Dermis blood vessel endothelial cell (primary cell): ENCODE measurements around the gene RASD1. TPM values are rescaled to one million over a fixed set of nuclear protein-coding genes. Genes with fewer than 3 reads are reported as not detected.
A peak's percentile ranks its signal among the peaks of the same experiment; 100 is the strongest.
"Not testable (repeated sequence)": the region's sequence is repeated elsewhere in the genome, so short reads cannot be mapped to it uniquely, and the experiment has no call there.

Source experiments
- DNase-seq: peaks from one replicate; pipeline ENCODE4 v3.0.0; 2010
- total RNA-seq: library from RNA; depleted of rRNA; stranded (reverse); fragments of >200 nt; gene quantifications from 2 replicates; pipeline ENCODE4 v1.2.3, GENCODE V29; 2014

RASD1 gene
- total RNA-seq, 1 donor from 2014 or later = 12.8 TPM

- DNase-seq = no peak
These were observed 1.1 kb upstream of the RASD1 start for GRCh38 chr17:17497065-17497844.

- peak; percentile 49 for DNase-seq
These were observed 533 bp downstream of the RASD1 start for GRCh38 chr17:17495536-17496188.

- DNase-seq = peak; percentile 57
These were observed 1.2 kb downstream of the RASD1 start for GRCh38 chr17:17494870-17495535.

- no peak for DNase-seq
These were observed 1.7 kb downstream of the RASD1 start for GRCh38 chr17:17494499-17494869.

DNA sequence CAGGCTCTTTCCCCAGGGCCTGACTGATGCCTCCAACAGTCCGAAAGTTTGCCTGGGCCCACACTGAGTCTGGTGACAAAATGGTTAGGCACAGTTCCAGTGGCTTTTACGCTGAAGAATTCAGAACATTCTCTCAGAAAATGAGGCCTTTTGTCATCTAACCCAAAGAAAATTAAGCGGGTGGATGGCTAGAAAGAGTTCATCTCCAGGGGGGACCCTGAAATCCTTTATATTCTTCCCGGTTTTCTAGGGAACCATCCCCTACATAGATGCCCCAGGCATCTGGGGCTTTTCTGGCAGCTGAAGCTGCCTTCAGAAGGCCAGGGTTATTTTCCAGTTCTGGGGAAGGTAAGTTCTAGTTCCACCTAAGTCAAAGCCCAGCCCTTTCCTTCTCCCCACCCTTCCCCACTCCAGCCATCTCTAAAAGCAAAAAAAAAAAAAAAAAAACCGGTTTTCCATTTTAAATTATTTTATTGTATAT, 2.2 kb downstream of the RASD1 start:
- DNase-seq = no peak

DNA sequence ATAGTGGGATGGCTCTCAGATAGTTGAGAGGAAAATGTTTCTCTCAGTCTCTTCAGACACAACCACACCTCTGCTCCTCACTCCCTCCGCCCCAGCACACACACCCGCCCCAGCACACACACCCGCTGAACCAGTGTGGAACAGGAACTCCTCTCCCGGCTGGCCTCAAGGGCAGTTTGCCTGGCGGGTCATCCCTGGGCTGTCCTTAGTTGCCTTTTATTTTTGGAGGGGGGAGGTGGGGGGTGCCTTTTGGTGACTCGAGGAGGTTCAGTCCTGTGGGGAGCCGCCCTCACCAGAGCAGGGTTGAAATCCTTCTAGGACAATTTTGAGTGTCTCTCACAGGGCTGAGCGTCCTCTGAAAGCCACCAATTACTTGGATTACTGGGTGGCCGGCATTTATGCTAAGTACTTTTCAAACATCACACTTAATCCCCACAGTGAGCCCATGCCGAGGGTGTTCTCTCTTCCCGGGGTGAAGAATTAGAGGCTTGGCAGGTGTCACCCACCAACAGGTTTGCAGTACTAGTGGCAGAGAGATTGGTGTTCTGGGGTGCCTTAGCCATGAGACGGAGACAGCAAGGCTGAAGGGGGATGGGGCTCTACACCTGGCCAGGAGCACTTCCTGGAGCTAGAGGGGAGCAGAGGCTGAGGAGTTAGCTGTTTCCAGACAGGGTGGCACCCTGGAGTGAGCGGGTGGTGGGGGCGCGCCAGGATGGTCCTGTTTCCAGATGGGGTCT, 2.8 kb downstream of the RASD1 start:
- no peak for DNase-seq

GRCh38 chr17:17492571-17492970, 3.6 kb downstream of the RASD1 start:
- no peak for DNase-seq

DNA sequence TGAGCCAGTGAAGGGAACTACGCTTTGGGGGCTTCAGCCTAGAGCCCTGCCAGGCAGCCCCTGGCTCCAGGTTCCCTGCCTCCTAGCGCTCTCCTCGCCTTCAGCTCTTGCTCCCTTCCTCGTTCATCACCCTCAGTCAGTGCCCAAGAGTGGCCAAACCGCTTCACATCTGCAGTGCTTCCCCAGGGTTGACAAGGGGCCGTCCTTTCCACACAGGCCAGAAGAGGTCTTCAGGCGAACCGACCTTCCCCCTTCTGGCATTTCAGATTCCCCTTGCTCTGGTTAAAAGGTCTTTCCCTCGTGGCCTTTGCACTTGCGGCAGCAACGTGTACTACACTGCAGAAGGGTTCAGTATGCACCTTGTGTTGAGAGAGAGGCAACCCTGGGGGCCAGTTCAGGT, 4.1 kb downstream of the RASD1 start:
- DNase-seq = no peak

DNA sequence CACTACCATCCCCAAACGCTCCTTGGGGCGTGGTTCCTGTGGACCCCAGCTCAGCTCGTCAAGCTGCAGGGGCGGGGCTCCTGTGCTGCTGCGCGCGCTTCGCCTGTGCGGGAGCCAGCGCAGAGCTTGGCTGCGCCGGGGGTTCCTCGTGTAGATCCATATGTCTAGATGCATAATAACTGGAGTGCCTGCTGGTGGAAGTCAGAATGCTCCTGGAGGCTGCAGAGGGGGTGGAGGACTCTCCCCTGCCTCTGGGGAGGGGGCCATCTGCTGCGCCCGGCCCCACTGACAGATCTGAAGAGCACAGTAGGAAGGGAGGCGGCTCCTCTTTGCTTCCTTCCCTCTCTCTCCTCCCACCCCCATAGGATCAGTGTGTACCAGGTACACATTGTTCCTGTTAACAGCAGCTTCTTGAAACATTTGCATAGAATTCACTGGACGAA, 4.6 kb downstream of the RASD1 start:
- no peak for DNase-seq

DNA sequence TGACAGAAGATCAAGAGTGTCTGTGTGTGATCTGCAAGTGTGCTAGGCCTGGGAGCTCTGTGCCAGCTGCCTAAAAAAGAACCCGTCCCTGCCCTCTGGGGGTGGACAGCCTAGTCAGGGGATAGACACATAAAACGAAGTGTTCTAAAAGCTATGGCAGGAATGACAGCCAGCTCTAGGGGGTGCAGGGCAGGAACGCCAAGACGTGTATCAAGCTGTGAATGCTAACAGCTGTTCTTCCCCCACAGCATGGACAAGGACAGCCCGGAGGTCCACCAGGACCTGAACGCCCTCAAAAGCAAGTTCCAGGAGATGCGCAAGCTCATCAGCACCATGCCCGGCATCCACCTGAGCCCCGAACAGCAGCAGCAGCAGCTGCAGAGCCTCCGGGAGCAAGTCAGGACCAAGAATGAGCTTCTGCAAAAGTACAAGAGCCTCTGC, 5.1 kb downstream of the RASD1 start:
- no peak for DNase-seq

- DNase-seq = no peak
These were observed 8.2 kb downstream of the RASD1 start for GRCh38 chr17:17487998-17488397.

DNA sequence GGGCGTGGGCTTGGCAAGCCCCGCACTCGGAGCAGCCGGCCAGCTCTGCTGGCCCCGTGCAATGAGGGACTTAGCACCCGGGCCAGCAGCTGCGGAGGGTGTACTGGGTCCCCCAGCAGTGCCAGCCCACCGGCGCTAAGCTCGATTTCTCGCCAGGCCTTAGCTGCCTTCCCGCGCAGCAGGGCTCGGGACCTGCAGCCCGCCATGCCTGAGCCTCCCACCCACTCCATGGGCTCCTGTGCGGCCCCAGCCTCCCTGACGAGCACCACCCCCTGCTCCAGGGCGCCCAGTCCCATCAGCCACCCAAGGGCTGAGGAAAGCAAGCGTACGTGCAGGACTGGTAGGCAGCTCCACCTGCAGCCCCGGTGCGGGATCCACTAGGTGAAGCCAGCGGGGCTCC, 9.8 kb downstream of the RASD1 start:
- DNase-seq = not testable (repeated sequence)

DNA sequence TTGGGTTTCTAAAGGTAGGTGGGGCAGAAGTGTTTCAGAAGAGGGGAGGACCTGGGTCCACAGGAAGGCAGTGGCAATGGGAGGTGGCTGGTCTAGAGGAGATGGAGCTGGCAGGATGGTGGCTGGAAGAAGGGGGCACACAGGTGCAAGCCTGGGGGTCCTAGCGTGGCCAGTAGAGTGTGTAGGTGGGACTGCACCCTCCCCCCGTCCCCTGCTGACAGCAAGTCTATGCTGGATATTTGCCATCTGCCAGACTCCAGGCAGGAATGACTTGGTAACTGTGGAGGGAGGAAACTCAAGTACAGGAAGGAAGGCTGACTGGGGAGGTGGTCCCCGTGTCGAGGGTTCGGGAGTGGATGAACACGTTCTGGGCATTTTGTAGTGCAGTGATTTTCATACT, 10.8 kb downstream of the RASD1 start:
- DNase-seq = no peak

DNA sequence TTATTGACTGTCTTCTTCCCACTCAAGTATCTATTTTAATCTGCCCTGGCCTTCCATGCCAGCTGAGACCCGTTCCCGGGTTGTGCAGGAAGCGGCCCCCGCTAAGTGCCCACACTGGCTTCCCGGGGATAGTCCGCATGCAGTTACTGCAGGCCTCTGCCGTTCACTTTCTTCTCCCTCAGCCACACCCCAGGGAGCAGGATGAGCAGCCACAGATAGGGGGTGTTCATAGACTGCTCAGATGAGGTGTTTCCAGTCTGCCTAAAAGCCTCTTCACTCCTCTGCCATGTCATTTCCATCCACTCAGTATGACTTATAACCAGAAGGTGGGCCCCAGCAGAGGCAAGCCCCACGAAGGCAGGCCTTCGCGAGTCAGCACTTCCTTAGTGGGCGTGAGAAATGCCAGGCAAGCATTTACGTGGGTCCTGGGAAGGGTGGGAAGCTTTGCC, 11.7 kb downstream of the RASD1 start:
- DNase-seq = peak; percentile 27

GRCh38 chr17:17481860-17482259, 14.3 kb downstream of the RASD1 start:
- DNase-seq = no peak

- DNase-seq = no peak
These were observed 15.5 kb downstream of the RASD1 start for GRCh38 chr17:17480593-17481148.

DNA sequence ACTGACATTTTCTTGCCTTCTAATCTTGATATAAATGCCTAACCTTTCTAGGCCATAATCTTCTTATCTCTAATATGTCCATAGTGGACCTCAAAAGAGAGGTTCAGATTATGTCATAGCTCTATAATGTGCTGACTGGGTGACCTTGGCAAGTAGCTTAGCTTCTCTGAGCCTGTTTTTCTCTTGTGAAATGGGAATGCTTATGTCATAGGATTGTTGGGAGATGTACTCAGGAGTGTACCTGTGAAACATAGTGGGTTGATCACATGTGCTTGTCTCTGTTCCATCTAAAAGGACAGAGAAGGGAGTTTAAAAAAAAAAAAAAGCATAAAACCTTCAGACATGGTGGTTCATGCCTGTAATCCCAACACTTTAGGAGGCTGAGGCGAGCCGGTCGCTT, 17.0 kb downstream of the RASD1 start:
- no peak for DNase-seq

GRCh38 chr17:17476865-17477467, 19.2 kb downstream of the RASD1 start, which contains the start of gene MED9:
TSS of gene MED9 (plus strand) at chr17:17477000. CDS start at chr17:17477042, 42 bp downstream.
- DNase-seq = peak; percentile 94

GRCh38 chr17:17474341-17474740, 21.9 kb downstream of the RASD1 start:
- no peak for DNase-seq

DNA sequence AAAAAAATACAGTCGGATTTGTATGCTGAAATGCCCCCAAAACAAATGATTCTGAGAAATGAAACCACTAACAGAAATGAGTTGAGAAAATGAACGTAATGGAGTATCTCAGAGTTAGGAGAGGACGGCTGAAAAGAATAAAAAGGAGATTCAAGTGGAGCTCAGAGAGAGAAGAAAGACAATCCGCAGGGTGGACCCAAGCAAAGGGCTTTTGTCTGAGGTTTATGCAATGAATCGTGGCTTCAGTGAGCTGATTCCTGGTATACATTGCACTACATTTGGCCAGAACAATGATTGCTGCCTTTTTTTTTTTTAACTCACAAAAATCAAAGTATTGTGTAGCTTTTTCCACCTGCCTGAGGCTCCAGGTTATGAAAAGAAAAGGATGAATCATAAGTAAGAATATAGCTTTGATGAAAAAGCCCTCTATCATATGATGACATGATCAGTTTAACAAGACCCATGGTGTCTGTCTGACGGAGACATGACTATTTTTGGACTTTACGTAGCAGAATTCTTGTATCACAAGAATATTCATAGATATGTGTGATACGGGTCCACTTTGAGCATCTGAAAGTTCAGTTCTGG, 23.8 kb downstream of the RASD1 start:
- DNase-seq = no peak

DNA sequence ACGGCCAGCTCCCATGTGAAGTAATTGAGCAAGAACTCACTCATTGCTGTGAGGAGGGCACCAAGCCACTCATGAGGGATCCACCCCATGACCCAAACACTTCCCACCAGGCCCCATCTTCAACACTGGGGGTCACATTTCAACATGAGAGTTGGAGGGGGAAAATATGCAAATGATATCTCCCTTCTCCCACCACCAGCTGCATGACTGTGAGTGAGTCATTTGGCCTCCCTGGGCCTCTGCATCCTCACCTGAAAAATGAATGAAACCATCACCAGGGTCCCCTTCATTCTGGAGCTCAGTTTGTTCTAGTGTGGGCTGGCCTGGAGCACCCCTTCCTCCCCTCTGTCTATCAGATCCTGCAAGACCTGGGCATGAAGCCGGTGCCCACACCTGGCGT, 26.2 kb downstream of the RASD1 start:
- DNase-seq = no peak
